OCI-LY3 (cell line): ENCODE measurements around the gene POU5F1.

ENCODE experiments used
- CTCF ChIP-seq: fragments of 200-600, 300-600 bp; sonication (generic); IDR thresholded peaks from 2 replicates; pipeline ENCODE4 v1.5.1; 2014; ENCODE audit warnings: antibody characterized with exemption, low read length, low read depth
- EZH2phosphoT487 ChIP-seq: fragments of 200-600 bp; shearing (Covaris generic); IDR thresholded peaks from 2 replicates; pipeline ENCODE4 v1.6.1; 2018; ENCODE audit warnings: antibody characterized with exemption, mixed run types, low read depth

GRCh38 chr6:31169123-31169857, 1.2 kb downstream of the POU5F1 start:
- TF ChIP-seq CTCF: no peak
- TF ChIP-seq EZH2phosphoT487: no peak
